Prostate gland (tissue), 2 donors: ENCODE measurements around the gene MLF2. TPM values are rescaled to one million over a fixed set of nuclear protein-coding genes. Genes with fewer than 3 reads are reported as not detected.

Source experiments
- DNase-seq: peaks from one replicate; pipeline ENCODE4 v3.0.0-alpha.2; 2019; ENCODE audit warnings: low spot score
- H3K27ac ChIP-seq, 2 donors: fragments of 200-600 bp; sonication (generic); 2 replicates each; pipeline ENCODE4 v1.5.1; 2017 to 2019
- H3K27me3 ChIP-seq: fragments of 200-600 bp; sonication (generic); replicated peaks from 2 replicates; pipeline ENCODE4 v1.5.1; 2019; ENCODE audit not compliant: insufficient read depth
- H3K36me3 ChIP-seq, 2 donors: fragments of 200-600 bp; sonication (generic); 1 replicate in 1 of 2; 2 replicates in 1 of 2; pipeline versions ENCODE4 v1.5.1 to v1.8.1; 2017 to 2019
- H3K4me1 ChIP-seq: fragments of 200-600 bp; sonication (generic); replicated peaks from 2 replicates; pipeline ENCODE4 v1.5.1; 2019
- H3K4me3 ChIP-seq, 2 donors: fragments of 200-600 bp; sonication (generic); 2 replicates each; pipeline ENCODE4 v1.5.1; 2017 to 2019
- H3K9me3 ChIP-seq: fragments of 200-600 bp; sonication (generic); 2 replicates; pipeline ENCODE4 v1.5.1; 2017
- POLR2A ChIP-seq: fragments of 450-650 bp; IDR thresholded peaks from one replicate; pipeline ENCODE4 v1.6.1; 2016; ENCODE audit warnings: antibody characterized with exemption, mild to moderate bottlenecking
- POLR2AphosphoS5 ChIP-seq: sonication (generic); formaldehyde crosslinking; IDR thresholded peaks from one replicate; pipeline ENCODE4 v1.6.1; 2017; ENCODE audit warnings: antibody characterized with exemption
- WGBS: methylation state at CpG from one replicate; pipeline ENCODE4 v1.1.5; 2018; 5-methylcytosine and 5-hydroxymethylcytosine counted together
- intact Hi-C: fragments of 100-400 bp; cut with DNase I; formaldehyde crosslinking; loops from one replicate; pipeline ENCODE4 v1.14.2; 2022
- total RNA-seq, 2 donors: library from RNA; depleted of rRNA; stranded (reverse); fragments of >200 nt; gene quantifications; one replicate each; pipeline ENCODE4 v1.1.0, GENCODE V29; 2016
- TF ChIP-seq, protein P1 (sequence below), 4 experiments: fragments of 200-600 bp in 2 of 4; fragments of 450-650 bp in 2 of 4; sonication (generic) in 2 of 4; IDR thresholded peaks; 1 replicate in 3 of 4; 2 replicates in 1 of 4; pipeline ENCODE4 v1.5.1; 2016 to 2019; ENCODE audit warnings: antibody characterized with exemption in 4 of 4, mild to moderate bottlenecking in 2 of 4, moderate library complexity in 2 of 4

The MLF2 gene
- total RNA-seq, 2 donors from 2014 or later, result 267 to 282 TPM

- Histone ChIP-seq H3K4me3 (no peak overlapping the region), H3K9me3 (no peaks in the 10 kb centered on the region), H3K27me3 (no peaks in the 10 kb centered on the region), H3K27ac (peak overlapping the region; percentile 54 to 66), H3K36me3 (no peaks in the 10 kb centered on the region), H3K4me1 (peaks cover 3% of the 10 kb centered on the region)
- no peak for DNase-seq
- 88% methylated on average over 5 of the region's 5 CpGs for WGBS
- TF ChIP-seq POLR2AphosphoS5 (no peak), POLR2A (no peak)
- TF ChIP-seq, protein P1, sequence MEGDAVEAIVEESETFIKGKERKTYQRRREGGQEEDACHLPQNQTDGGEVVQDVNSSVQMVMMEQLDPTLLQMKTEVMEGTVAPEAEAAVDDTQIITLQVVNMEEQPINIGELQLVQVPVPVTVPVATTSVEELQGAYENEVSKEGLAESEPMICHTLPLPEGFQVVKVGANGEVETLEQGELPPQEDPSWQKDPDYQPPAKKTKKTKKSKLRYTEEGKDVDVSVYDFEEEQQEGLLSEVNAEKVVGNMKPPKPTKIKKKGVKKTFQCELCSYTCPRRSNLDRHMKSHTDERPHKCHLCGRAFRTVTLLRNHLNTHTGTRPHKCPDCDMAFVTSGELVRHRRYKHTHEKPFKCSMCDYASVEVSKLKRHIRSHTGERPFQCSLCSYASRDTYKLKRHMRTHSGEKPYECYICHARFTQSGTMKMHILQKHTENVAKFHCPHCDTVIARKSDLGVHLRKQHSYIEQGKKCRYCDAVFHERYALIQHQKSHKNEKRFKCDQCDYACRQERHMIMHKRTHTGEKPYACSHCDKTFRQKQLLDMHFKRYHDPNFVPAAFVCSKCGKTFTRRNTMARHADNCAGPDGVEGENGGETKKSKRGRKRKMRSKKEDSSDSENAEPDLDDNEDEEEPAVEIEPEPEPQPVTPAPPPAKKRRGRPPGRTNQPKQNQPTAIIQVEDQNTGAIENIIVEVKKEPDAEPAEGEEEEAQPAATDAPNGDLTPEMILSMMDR (IDR thresholded peaks at IDR 0.05), result no peak
- intact Hi-C loops, result no loop called here
Measured at GRCh38 chr12:6759741-6760140, 6.8 kb upstream of the MLF2 start.

DNA sequence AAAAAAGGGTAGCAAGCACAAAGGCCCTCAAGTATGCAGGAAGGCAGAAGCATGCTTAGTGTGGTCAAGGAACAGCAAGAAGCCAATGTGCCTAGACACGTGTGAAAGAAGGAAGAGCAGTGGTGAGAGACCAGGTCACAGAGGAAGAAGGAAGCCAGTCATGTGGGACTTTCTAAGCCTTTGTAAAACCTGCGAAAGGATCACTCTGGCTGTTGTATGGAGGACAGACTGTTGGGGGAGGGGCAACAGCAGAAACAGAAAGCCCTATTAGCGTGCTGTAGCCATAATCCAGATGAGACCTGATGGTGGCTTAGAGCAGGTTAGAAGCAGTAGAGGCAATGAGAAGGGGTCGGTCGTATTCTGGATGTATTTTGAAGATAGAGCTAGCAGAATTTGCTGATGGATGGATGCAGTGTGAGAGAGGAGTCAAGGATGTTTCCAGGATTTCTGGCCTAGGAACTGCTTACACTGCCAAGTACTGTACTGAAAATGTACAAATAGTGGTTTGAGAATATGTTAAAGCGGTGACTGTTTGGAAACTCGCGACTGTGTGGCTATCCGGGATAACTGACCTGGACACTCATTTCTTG is 5.7 kb upstream of the MLF2 start:
- DNase-seq, result no peak
- Histone ChIP-seq H3K4me3 (no peak overlapping the region), H3K27ac (no peak overlapping the region), H3K4me1 (peaks cover 11% of the 10 kb centered on the region), H3K9me3 (no peaks in the 10 kb centered on the region), H3K27me3 (no peaks in the 10 kb centered on the region), H3K36me3 (no peaks in the 10 kb centered on the region)
- intact Hi-C loops, result no loop called here
- whole genome bisulfite sequencing, result 87% methylated on average over 9 of the region's 9 CpGs
- no peak for TF ChIP-seq POLR2A
- TF ChIP-seq POLR2AphosphoS5, result no peak
- TF ChIP-seq, protein P1 (IDR thresholded peaks at IDR 0.05), result no peak

- Histone ChIP-seq H3K4me1 (peaks cover 11% of the 10 kb centered on the region), H3K4me3 (no peak overlapping the region), H3K36me3 (no peaks in the 10 kb centered on the region), H3K27ac (no peak overlapping the region), H3K27me3 (no peaks in the 10 kb centered on the region), H3K9me3 (no peaks in the 10 kb centered on the region)
- no peak for DNase-seq
- WGBS, result 75% methylated on average over 8 of the region's 8 CpGs
- TF ChIP-seq POLR2A, result no peak
- TF ChIP-seq, protein P1 (IDR thresholded peaks at IDR 0.05), result no peak
- no peak for TF ChIP-seq POLR2AphosphoS5
- intact Hi-C loops, result no loop called here
Measured at GRCh38 chr12:6757028-6757690, 4.2 kb upstream of the MLF2 start.

DNA sequence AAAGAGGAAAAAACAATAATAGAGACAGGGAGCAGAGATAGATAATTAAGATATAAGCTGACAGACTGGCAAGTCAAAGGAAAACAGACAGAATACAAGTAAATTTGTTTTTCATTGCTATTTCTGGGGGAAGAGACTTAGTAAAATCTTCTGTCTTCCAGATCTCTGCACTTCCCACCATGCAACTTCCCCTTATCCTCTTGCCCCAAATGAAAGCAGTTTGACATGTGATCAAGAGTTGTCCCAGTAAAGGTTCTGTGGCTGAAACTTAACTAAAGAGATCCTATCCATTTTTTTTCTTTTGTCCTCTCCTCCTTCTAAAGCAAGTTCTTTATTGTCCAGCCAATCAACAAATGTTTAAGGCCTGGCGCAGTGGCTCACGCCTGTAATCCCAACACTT is 1.5 kb upstream of the MLF2 start:
- WGBS, result 88% methylated on average over 2 of the region's 2 CpGs
- TF ChIP-seq POLR2A (no peak), POLR2AphosphoS5 (no peak)
- TF ChIP-seq, protein P1 (IDR thresholded peaks at IDR 0.05), result no peak
- Histone ChIP-seq H3K4me3 (no peak overlapping the region), H3K4me1 (peaks cover 11% of the 10 kb centered on the region), H3K36me3 (peaks cover 8 to 14% of the 10 kb centered on the region in 2 donors), H3K27ac (peak overlapping the region; percentile 96 to 99), H3K27me3 (no peaks in the 10 kb centered on the region), H3K9me3 (no peaks in the 10 kb centered on the region)
- intact Hi-C loops, result loop anchor here (5.0 kb wide), 1 partner anchor 73 kb away; the partner anchor contains the start of gene P3H3
- DNase-seq, result no peak
